Cardiac fibroblast (primary cell): ENCODE results near the gene SSBP3.

Source experiments
- DNase-seq, 2 donors: peaks; one replicate each; pipeline versions ENCODE4 v3.0.0 to v3.0.0-alpha.2; 2010; ENCODE audit warnings: low read depth in 2 of 2
- H3K4me3 ChIP-seq, 2 donors: replicated peaks in 1 of 2; 1 replicate in 1 of 2; 2 replicates in 1 of 2; pipeline ENCODE4 v1.5.1; 2011; ENCODE audit warnings: low read depth in 2 of 2, low read length in 2 of 2, mild to moderate bottlenecking in 2 of 2, moderate library complexity in 1 of 2
- CTCF ChIP-seq: IDR thresholded peaks from one replicate; pipeline ENCODE4 v1.5.1; 2011; ENCODE audit warnings: low read depth, mild to moderate bottlenecking, low read length, inconsistent platforms

Gene SSBP3

GRCh38 chr1:54256522-54257345 is 149.5 kb downstream of the SSBP3 start:
- H3K4me3 ChIP-seq, result no peak overlapping the region
- DNase-seq, result no peak
- TF ChIP-seq CTCF, result no peak

- DNase-seq, result peak; percentile 20 to 34
- no peak for TF ChIP-seq CTCF
- H3K4me3 ChIP-seq, result no peak overlapping the region
Measured at GRCh38 chr1:54255026-54255702, 151.0 kb downstream of the SSBP3 start.

GRCh38 chr1:54254055-54254454 is 152.1 kb downstream of the SSBP3 start:
- H3K4me3 ChIP-seq, result no peak overlapping the region
- DNase-seq, result peak; percentile 53 to 58
- no peak for TF ChIP-seq CTCF

GRCh38 chr1:54253480-54253879 is 152.7 kb downstream of the SSBP3 start:
- peak; percentile 79 to 93 for DNase-seq
- H3K4me3 ChIP-seq, result no peak overlapping the region
- TF ChIP-seq CTCF, result no peak

GRCh38 chr1:54252371-54252936 is 153.7 kb downstream of the SSBP3 start:
- DNase-seq, result no peak
- TF ChIP-seq CTCF, result no peak
- H3K4me3 ChIP-seq, result no peak overlapping the region

GRCh38 chr1:54250670-54251069 is 155.5 kb downstream of the SSBP3 start:
- H3K4me3 ChIP-seq, result no peak overlapping the region
- TF ChIP-seq CTCF, result no peak

More at GRCh38 chr1:54250670-54251069, 155.5 kb downstream of the SSBP3 start:
- no peak for DNase-seq
